Measurements from ENCODE around the gene OGDH. TPM values are rescaled to one million over a fixed set of nuclear protein-coding genes. Genes with fewer than 3 reads are reported as not detected.

The OGDH gene
- total RNA-seq, 1 donor from 2014 or later = 157 TPM

- DNase-seq = no peak
- H3K27ac ChIP-seq = no peak overlapping the region
- intact Hi-C loops (cut with DNase I) = no loop called here
- H3K36me3 ChIP-seq = peaks cover 41% of the 10 kb centered on the region
- TF ChIP-seq, protein P1, sequence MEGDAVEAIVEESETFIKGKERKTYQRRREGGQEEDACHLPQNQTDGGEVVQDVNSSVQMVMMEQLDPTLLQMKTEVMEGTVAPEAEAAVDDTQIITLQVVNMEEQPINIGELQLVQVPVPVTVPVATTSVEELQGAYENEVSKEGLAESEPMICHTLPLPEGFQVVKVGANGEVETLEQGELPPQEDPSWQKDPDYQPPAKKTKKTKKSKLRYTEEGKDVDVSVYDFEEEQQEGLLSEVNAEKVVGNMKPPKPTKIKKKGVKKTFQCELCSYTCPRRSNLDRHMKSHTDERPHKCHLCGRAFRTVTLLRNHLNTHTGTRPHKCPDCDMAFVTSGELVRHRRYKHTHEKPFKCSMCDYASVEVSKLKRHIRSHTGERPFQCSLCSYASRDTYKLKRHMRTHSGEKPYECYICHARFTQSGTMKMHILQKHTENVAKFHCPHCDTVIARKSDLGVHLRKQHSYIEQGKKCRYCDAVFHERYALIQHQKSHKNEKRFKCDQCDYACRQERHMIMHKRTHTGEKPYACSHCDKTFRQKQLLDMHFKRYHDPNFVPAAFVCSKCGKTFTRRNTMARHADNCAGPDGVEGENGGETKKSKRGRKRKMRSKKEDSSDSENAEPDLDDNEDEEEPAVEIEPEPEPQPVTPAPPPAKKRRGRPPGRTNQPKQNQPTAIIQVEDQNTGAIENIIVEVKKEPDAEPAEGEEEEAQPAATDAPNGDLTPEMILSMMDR (IDR thresholded peaks at IDR 0.05) = no peak
- H3K4me1 ChIP-seq = no peaks in the 10 kb centered on the region
- no peak overlapping the region for H3K4me3 ChIP-seq
- H3K27me3 ChIP-seq = no peaks in the 10 kb centered on the region
- ATAC-seq = no peak
- no peaks in the 10 kb centered on the region for H3K9me3 ChIP-seq
These were observed 59.2 kb downstream of the OGDH start for GRCh38 chr7:44665531-44666213.

GRCh38 chr7:44666566-44666965 lies 60.1 kb downstream of the OGDH start:
- TF ChIP-seq, protein P1 (IDR thresholded peaks at IDR 0.05) = no peak
- intact Hi-C loops (cut with DNase I) = no loop called here
- H3K27ac ChIP-seq = no peak overlapping the region
- H3K27me3 ChIP-seq = no peaks in the 10 kb centered on the region
- no peak for DNase-seq
- no peak for ATAC-seq
- no peaks in the 10 kb centered on the region for H3K9me3 ChIP-seq
- H3K36me3 ChIP-seq = peaks cover 41% of the 10 kb centered on the region
- H3K4me3 ChIP-seq = no peak overlapping the region
- no peaks in the 10 kb centered on the region for H3K4me1 ChIP-seq

GRCh38 chr7:44667190-44667589 lies 60.8 kb downstream of the OGDH start:
- no peaks in the 10 kb centered on the region for H3K27me3 ChIP-seq
- H3K27ac ChIP-seq = no peak overlapping the region
- H3K36me3 ChIP-seq = peaks cover 41% of the 10 kb centered on the region
- no peaks in the 10 kb centered on the region for H3K9me3 ChIP-seq
- H3K4me3 ChIP-seq = no peak overlapping the region
- intact Hi-C loops (cut with DNase I) = no loop called here
- TF ChIP-seq, protein P1 (IDR thresholded peaks at IDR 0.05) = no peak
- DNase-seq = no peak
- H3K4me1 ChIP-seq = no peaks in the 10 kb centered on the region
- no peak for ATAC-seq

GRCh38 chr7:44671069-44671468 lies 64.6 kb downstream of the OGDH start:
- Histone ChIP-seq H3K9me3 (no peaks in the 10 kb centered on the region), H3K36me3 (peaks cover 68% of the 10 kb centered on the region), H3K4me3 (no peak overlapping the region), H3K4me1 (no peaks in the 10 kb centered on the region), H3K27ac (no peak overlapping the region), H3K27me3 (no peaks in the 10 kb centered on the region)
- intact Hi-C loops (cut with DNase I) = no loop called here
- no peak for ATAC-seq
- TF ChIP-seq, protein P1 (IDR thresholded peaks at IDR 0.05) = no peak
- DNase-seq = no peak

DNA sequence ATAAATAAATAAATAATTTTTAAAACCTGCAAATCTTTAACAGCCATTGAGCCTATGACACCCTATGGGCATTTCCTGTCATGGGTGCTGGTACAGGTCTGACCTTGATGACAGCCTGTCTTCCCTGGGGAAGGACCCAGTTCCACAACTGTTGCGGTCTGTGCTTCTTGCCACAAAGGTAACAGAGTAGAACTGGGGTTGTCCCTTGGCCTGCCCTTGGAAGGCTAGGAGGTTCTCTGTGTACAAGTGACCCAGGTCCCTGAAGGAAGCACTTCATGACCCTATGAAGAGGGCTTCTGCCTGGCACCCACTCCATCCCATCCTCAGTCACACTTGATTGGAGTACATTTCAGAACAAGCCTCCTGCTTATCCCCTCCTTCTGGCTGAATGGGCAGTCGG lies 66.9 kb downstream of the OGDH start:
- H3K27me3 ChIP-seq = no peaks in the 10 kb centered on the region
- no peak for DNase-seq
- peaks cover 64% of the 10 kb centered on the region for H3K36me3 ChIP-seq
- intact Hi-C loops (cut with DNase I) = no loop called here
- H3K4me1 ChIP-seq = peaks cover 8% of the 10 kb centered on the region
- H3K9me3 ChIP-seq = no peaks in the 10 kb centered on the region
- no peak overlapping the region for H3K27ac ChIP-seq
- ATAC-seq = no peak
- TF ChIP-seq, protein P1 (IDR thresholded peaks at IDR 0.05) = no peak
- no peak overlapping the region for H3K4me3 ChIP-seq

DNA sequence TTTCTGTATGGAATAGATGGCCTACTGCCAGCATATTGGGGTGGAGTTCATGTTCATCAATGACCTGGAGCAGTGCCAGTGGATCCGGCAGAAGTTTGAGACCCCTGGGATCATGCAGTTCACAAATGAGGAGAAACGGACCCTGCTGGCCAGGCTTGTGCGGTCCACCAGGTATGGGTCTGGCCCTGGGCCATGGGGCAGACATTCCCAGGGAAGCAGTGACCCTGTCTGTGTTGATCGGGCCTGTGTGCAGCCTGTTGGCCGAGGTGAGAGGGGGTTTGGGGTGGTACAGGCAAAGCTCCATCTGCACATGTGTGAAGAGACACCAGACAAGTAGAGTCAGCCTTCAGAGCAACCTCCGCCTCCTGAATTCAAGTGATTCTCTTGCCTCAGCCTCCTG lies 67.3 kb downstream of the OGDH start:
- Histone ChIP-seq H3K27ac (no peak overlapping the region), H3K27me3 (no peaks in the 10 kb centered on the region), H3K4me3 (no peak overlapping the region), H3K36me3 (peaks cover 62% of the 10 kb centered on the region), H3K9me3 (no peaks in the 10 kb centered on the region), H3K4me1 (peaks cover 12% of the 10 kb centered on the region)
- DNase-seq (no peak), ATAC-seq (no peak)
- TF ChIP-seq, protein P1 (IDR thresholded peaks at IDR 0.05) = no peak
- intact Hi-C loops (cut with DNase I) = no loop called here

Measured in upper lobe of right lung (tissue), 1 donor.